Caco-2 (cell line): ENCODE measurements around the gene ZNF148. TPM values are rescaled to one million over a fixed set of nuclear protein-coding genes. Genes with fewer than 3 reads are reported as not detected.

Experiments
- BruUV-seq: library from RNA; stranded (reverse); fragments of 400-500 nt; replicated peaks from 2 replicates; lab custom pipeline; 2021; lab: Mats Ljungman, UMichigan
- CTCF ChIA-PET: fragments of 300-600 bp; sonication (Branson Sonifier 250); formaldehyde crosslinking; loops from one replicate; lab custom pipeline; 2022; ENCODE audit warnings: antibody characterized with exemption; lab: Charles Lee
- POLR2A ChIA-PET: fragments of 300-600 bp; sonication (Branson Sonifier 250); formaldehyde crosslinking; loops from one replicate; lab custom pipeline; 2022; ENCODE audit warnings: antibody characterized with exemption; lab: Charles Lee
- DNase-seq, 2 experiments: peaks; one replicate each; pipeline versions ENCODE4 v3.0.0 to v3.0.0-alpha.2; 2020 to 2022
- H3K27me3 ChIP-seq: replicated peaks from 2 replicates; pipeline ENCODE4 v1.6.0; 2011; ENCODE audit warnings: low read length; ENCODE audit not compliant: control insufficient read depth, insufficient read depth
- H3K36me3 ChIP-seq: 2 replicates; pipeline ENCODE4 v1.5.1; 2011; ENCODE audit warnings: low read length; ENCODE audit not compliant: control insufficient read depth, insufficient read depth
- H3K4me1 ChIP-seq: fragments of 250-450 bp; sonication (Bioruptor Pico); 2 replicates; pipeline ENCODE4 v1.5.1; 2020; ENCODE audit warnings: mild to moderate bottlenecking
- H3K4me3 ChIP-seq: 2 replicates; pipeline ENCODE4 v1.5.1; 2011; ENCODE audit warnings: low read depth, mild to moderate bottlenecking, control low read depth, low read length
- H3K9me3 ChIP-seq: fragments of 250-450 bp; sonication (Bioruptor Pico); 2 replicates; pipeline ENCODE4 v1.5.1; 2020; ENCODE audit warnings: mild to moderate bottlenecking, moderate library complexity
- H3K27ac Mint-ChIP-seq: one replicate; pipeline ENCODE4 v1.8.0; 2022; ENCODE audit warnings: mixed read lengths; ENCODE audit not compliant: unreplicated experiment
- H3K27me3 Mint-ChIP-seq: one replicate; pipeline ENCODE4 v1.8.0; 2022; ENCODE audit warnings: mixed read lengths; ENCODE audit not compliant: insufficient read depth, unreplicated experiment
- H3K36me3 Mint-ChIP-seq: one replicate; pipeline ENCODE4 v1.8.0; 2022; ENCODE audit warnings: mild to moderate bottlenecking, mixed read lengths; ENCODE audit not compliant: insufficient read depth, unreplicated experiment
- H3K4me1 Mint-ChIP-seq: one replicate; pipeline ENCODE4 v1.8.0; 2022; ENCODE audit warnings: low read depth, mixed read lengths; ENCODE audit not compliant: unreplicated experiment
- H3K4me3 Mint-ChIP-seq: one replicate; pipeline ENCODE4 v1.8.0; 2022; ENCODE audit warnings: mild to moderate bottlenecking, moderate library complexity, mixed read lengths; ENCODE audit not compliant: unreplicated experiment
- H3K9me3 Mint-ChIP-seq: one replicate; pipeline ENCODE4 v1.8.0; 2022; ENCODE audit warnings: mixed read lengths; ENCODE audit not compliant: unreplicated experiment
- intact Hi-C: fragments of 100-400 bp; cut with micrococcal nuclease; formaldehyde crosslinking; loops from one replicate; pipeline ENCODE4 v1.10.0; 2022; ENCODE audit not compliant: unreplicated experiment
- total RNA-seq: library from RNA; stranded (reverse); gene quantifications from 2 replicates; pipeline ENCODE4 v1.2.3, GENCODE V29; 2022
- TF ChIP-seq, protein P1 (sequence below), 2 experiments: fragments of 200-600 bp in 1 of 2; IDR thresholded peaks; 1 replicate in 1 of 2; 2 replicates in 1 of 2; pipeline versions ENCODE4 v1.5.1 to v1.8.0; 2011 to 2022; ENCODE audit warnings: antibody characterized with exemption in 1 of 2, control low read depth in 1 of 2, inconsistent platforms in 1 of 2, low read depth in 1 of 2, low read length in 1 of 2, mild to moderate bottlenecking in 1 of 2, moderate library complexity in 1 of 2; ENCODE audit not compliant: insufficient read depth in 1 of 2, severe bottlenecking in 1 of 2, unreplicated experiment in 1 of 2

Gene ZNF148
- total RNA-seq, 1 experiment from 2014 or later, result 33.3 TPM

GRCh38 chr3:125245521-125245920, 129.6 kb downstream of the ZNF148 start:
- Mint-ChIP-seq H3K27ac (no peak overlapping the region), H3K27me3 (no peaks in the 10 kb centered on the region), H3K36me3 (peaks cover 19% of the 10 kb centered on the region), H3K9me3 (peaks cover 9% of the 10 kb centered on the region), H3K4me3 (no peak overlapping the region), H3K4me1 (peaks cover 10% of the 10 kb centered on the region)
- Histone ChIP-seq H3K36me3 (no peaks in the 10 kb centered on the region), H3K4me1 (peaks cover 3% of the 10 kb centered on the region; the same call in 1 of the 2 replicates), H3K4me3 (no peak overlapping the region), H3K27me3 (no peaks in the 10 kb centered on the region), H3K9me3 (no peaks in the 10 kb centered on the region)
- intact Hi-C loops, result no loop called here
- TF ChIP-seq, protein P1, sequence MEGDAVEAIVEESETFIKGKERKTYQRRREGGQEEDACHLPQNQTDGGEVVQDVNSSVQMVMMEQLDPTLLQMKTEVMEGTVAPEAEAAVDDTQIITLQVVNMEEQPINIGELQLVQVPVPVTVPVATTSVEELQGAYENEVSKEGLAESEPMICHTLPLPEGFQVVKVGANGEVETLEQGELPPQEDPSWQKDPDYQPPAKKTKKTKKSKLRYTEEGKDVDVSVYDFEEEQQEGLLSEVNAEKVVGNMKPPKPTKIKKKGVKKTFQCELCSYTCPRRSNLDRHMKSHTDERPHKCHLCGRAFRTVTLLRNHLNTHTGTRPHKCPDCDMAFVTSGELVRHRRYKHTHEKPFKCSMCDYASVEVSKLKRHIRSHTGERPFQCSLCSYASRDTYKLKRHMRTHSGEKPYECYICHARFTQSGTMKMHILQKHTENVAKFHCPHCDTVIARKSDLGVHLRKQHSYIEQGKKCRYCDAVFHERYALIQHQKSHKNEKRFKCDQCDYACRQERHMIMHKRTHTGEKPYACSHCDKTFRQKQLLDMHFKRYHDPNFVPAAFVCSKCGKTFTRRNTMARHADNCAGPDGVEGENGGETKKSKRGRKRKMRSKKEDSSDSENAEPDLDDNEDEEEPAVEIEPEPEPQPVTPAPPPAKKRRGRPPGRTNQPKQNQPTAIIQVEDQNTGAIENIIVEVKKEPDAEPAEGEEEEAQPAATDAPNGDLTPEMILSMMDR (IDR thresholded peaks at IDR 0.05; ENCODE audit: insufficient read depth in 1 of 2, low read depth in 1 of 2, low read length in 1 of 2, severe bottlenecking in 1 of 2, unreplicated experiment in 1 of 2), result no peak
- no peak for DNase-seq
- ChIA-PET CTCF (no interaction called here), POLR2A (no interaction called here)
- BruUV-seq, result no TSS peak

- Histone ChIP-seq H3K36me3 (no peaks in the 10 kb centered on the region), H3K4me1 (0 out of 2 replicates have a peak, but pooled peaks cover 3% of the 10 kb centered on the region), H3K4me3 (no peak overlapping the region), H3K9me3 (no peaks in the 10 kb centered on the region), H3K27me3 (no peaks in the 10 kb centered on the region)
- TF ChIP-seq, protein P1 (IDR thresholded peaks at IDR 0.05; ENCODE audit: insufficient read depth in 1 of 2, low read depth in 1 of 2, low read length in 1 of 2, severe bottlenecking in 1 of 2, unreplicated experiment in 1 of 2), result no peak
- POLR2A ChIA-PET, result no interaction called here
- H3K27ac Mint-ChIP-seq, result no peak overlapping the region
- CTCF ChIA-PET, result no interaction called here
- H3K9me3 Mint-ChIP-seq, result peaks cover 5% of the 10 kb centered on the region
- no peaks in the 10 kb centered on the region for H3K27me3 Mint-ChIP-seq
- BruUV-seq, result no TSS peak
- peaks cover 11% of the 10 kb centered on the region for H3K4me1 Mint-ChIP-seq
- DNase-seq, result peak in 1 of 2 experiments; percentile 33
- H3K36me3 Mint-ChIP-seq, result peaks cover 24% of the 10 kb centered on the region
- intact Hi-C loops, result no loop called here
- no peak overlapping the region for H3K4me3 Mint-ChIP-seq
Measured at GRCh38 chr3:125240496-125240895, 134.6 kb downstream of the ZNF148 start.

DNA sequence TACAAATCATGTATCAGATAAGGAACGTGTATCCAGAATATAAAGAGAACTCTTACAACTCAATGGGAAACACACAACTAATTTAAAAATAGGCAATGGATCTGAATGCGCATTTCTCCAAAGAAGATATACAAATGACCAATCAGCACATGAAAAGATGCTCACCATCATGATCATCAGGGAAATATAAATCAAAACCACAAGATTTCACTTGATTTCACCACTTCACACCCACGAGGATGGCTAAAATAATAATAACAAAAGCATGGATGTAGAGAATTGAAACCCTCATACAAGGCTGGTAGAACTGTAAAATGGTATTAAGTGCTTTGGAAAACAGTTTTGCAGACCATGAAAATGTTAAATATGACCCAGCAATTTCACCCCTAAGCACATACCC, 135.9 kb downstream of the ZNF148 start:
- intact Hi-C loops, result no loop called here
- H3K4me3 ChIP-seq, result no peak overlapping the region
- Mint-ChIP-seq H3K4me1 (peaks cover 17% of the 10 kb centered on the region), H3K27me3 (no peaks in the 10 kb centered on the region), H3K27ac (no peak overlapping the region), H3K4me3 (no peak overlapping the region), H3K36me3 (peaks cover 20% of the 10 kb centered on the region), H3K9me3 (no peaks in the 10 kb centered on the region)
- TF ChIP-seq, protein P1 (IDR thresholded peaks at IDR 0.05; ENCODE audit: insufficient read depth in 1 of 2, low read depth in 1 of 2, low read length in 1 of 2, severe bottlenecking in 1 of 2, unreplicated experiment in 1 of 2), result no peak
- H3K9me3 ChIP-seq, result no peaks in the 10 kb centered on the region
- H3K36me3 ChIP-seq, result no peaks in the 10 kb centered on the region
- BruUV-seq, result no TSS peak
- 0 out of 2 replicates have a peak, but pooled peaks cover 3% of the 10 kb centered on the region for H3K4me1 ChIP-seq
- CTCF ChIA-PET, result no interaction called here
- DNase-seq, result no peak
- POLR2A ChIA-PET, result no interaction called here
- no peaks in the 10 kb centered on the region for H3K27me3 ChIP-seq
